HG03575 (cell line): ENCODE results near the gene TEDC1.

Experiments
- ATAC-seq: cut with Tn5 transposase; IDR thresholded peaks from one replicate; pipeline ENCODE4 v1.9.1; 2021; ENCODE audit not compliant: unreplicated experiment, insufficient number of reproducible peaks, low FRiP score; ENCODE audit errors: extremely low read depth

TEDC1 gene

DNA sequence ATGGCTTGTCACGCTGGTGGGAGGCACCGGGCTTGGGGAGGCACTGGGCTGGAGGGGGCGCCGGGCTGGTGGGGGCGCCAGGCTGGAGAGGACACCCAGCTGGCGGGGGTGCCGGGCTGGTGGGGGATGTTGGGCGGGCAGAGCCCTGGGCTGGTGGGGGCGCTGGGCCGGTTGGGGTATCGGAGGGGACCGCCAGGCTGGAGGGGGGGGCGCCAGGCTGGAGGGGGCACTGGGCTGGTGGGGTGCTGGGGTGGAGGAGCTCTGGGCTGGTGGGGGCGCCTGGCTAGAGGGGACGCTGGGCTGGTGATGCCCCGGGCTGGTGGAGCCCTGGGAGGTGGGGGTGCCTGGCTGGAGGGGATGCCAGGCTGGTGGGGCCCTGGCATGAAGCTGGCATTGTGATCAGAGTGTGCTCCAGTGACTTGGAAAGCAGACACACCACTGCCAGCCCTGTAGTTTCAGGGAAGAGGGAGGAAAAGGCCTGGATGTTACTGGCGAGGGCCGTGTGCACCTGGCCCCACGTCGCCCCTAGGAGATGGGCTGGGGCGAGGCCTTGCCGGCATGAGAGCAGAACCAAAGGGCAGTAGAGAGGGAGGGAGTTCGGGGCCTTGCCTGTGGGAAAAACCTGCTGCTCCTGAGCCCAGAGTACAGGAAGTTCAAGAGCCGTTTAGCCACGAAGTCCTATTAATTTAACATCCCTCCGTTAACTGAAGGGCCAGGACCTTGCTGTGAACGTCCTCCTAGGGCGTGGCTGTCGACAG is 13.1 kb downstream of the TEDC1 start:
- no peak for ATAC-seq

- ATAC-seq: no peak
These were observed 14.1 kb downstream of the TEDC1 start for GRCh38 chr14:105505101-105505500.

DNA sequence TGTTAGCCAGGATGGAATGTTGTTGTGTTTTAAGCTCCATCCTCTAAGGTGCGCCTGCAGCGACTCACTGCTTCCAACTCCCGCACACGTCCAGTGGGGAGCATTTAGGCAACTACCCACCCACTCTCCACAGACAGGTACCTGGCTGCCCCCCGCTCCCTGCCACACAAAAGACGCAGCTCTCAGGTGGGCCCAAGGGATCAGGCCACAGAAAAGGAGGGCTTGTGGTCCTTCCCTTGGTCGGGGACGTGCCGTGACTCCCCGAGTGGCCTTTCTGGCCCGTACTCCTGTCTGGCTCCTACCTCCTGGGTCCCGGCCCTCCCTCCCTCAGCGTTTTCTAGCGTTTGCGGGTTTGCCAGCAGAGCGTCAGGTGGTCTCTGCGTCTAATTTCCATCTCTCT is 16.2 kb downstream of the TEDC1 start:
- ATAC-seq: no peak

DNA sequence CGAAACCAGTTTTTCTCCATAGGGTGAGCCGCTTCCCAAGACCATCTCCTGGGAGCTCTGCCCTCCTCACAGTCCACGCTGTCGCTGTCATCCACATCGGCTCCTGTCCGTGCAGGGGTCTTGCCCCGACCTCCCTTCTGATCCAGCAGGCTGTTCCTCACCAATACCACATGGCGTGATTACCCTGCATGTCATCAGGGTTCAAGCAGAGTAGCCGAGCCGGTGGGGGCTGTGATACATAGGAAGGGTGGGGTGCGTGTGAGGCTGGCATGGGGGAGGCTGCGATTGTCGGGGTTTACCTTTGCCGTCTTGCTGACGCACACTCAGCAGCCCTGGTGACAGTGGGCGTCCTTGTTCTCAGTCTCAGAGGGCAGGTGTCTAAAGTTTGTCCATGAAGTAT is 17.0 kb downstream of the TEDC1 start:
- no peak for ATAC-seq

- no peak for ATAC-seq
These were observed 17.6 kb downstream of the TEDC1 start for GRCh38 chr14:105508601-105509000.

DNA sequence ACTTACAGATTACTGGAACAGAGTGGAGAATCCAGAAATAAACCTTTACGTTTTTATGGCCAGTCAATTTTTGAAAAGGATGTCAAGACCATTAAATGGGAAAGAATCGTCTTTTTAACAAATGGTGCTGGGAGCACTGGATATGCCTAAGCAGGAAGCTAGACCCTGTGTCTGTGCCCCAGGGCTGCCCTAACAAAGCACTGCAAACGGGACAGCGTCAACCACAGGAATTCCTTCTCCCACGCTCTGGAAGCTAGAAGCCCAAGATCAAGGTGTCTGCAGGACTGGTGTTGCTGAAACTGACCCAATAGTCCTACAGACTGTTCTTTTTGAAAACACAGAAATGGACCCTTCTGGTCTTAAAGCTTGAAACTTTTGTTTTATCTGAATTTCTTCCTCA is 26.1 kb downstream of the TEDC1 start:
- ATAC-seq: no peak

DNA sequence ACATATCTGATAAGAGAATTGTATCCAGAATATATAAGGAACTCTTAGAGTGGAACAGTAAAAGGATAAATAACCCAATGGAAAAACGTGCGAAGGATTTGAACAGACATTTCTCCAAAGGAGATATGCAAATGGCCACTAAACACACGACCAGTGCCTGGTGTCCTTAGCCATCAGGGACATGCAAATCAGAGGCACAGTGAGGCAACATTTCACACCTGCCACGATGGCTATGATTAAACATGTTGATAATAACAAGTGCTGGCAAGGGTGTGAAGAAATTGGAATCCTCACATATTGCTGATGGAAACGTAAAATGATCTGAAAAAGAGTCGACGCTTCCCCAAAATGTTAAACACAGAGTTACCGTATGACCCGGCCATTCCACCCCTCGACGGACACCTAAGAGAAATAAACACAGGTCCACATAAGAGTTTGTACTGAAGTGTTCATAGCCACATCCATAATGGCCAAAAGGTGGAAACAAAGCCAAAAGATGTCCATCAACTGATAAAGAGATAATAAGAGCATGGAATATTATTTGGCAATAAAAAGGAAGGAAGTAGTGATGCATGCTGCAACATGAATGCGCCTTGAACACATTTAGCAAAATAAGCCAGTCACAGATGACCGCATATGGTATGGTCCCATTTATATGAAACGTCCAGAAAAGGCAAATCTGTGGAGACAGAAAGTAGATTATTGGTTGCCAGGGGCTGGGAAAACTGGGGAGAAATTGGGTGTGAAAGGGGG is 29.1 kb downstream of the TEDC1 start:
- ATAC-seq: no peak

- no peak for ATAC-seq
These were observed 34.3 kb downstream of the TEDC1 start for GRCh38 chr14:105525326-105525725.

- no peak for ATAC-seq
These were observed 35.1 kb downstream of the TEDC1 start, which contains the start of gene TMEM121 for GRCh38 chr14:105525861-105526775. Gene TMEM121, plus strand, starts transcription at chr14:105526583. Its CDS starts 2,252 bp downstream, at chr14:105528835.

DNA sequence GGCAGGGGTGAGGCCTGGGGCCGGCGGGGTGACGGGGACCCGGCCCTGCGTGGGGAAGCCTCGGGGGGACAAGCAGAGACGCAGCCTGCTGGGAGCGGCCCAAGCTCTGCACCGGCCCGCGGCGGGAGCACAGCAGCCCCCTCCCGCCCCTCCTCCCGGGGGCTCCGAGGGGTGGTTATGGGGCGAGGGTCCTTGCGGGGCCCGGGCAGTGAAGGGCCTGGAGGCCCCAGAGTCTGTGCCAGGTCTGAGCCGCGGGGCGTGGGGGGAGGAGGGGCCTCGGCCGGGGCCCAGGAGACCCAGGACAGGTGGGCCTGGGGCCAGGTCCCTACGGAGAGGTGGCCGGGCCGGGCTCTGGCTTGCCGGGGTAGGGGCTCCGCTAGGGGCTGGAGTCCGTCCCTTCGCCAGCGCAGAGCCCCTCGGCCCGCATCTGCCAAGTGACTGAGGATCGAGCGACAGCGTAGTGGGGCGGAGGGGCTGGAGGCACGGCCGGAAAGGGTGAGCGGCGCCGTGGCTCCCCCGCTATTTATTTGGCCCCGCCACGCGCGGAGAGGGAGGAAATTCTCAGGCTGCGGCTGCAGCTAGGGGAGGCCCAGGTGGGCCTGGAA is 35.8 kb downstream of the TEDC1 start:
- ATAC-seq: no peak

GRCh38 chr14:105527381-105527825 is 36.4 kb downstream of the TEDC1 start:
- no peak for ATAC-seq

DNA sequence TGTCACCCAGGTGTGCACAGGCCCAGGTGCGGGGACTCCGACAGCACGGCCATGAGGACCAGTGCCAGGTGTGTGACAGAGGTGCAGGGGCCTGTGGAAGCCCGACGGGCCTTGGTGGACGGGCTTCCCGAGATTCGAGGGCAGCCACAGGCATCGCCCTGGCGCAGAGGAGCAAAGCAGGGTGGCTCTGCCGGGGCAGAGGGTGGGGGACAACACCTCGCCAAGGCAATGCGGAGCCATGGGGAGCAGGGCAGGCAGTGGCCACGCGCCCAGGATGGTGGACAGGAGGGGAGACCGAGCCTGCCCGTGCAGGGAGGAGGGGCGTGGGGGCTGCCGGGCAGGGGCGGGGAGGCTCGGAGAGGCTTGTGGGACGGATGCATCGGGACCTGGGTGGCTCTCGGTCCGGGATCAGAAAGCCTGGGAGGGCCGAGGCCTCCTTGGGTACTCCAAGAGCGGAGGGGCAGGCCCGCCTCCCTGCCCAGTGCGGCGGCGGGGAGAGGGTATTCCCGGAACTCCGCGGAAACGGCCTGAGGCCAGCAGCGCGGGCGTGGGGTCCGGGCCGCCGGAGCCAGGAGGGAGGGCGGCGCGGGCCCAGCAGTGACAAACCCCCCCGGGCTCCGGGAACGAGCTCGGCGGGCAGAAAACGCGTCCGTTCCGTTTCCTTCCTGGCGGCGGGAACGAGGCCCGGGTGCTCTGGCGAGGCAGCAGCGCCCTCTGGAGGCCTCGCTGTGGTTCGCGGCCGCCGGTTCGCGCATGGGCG is 37.0 kb downstream of the TEDC1 start:
- no peak for ATAC-seq

DNA sequence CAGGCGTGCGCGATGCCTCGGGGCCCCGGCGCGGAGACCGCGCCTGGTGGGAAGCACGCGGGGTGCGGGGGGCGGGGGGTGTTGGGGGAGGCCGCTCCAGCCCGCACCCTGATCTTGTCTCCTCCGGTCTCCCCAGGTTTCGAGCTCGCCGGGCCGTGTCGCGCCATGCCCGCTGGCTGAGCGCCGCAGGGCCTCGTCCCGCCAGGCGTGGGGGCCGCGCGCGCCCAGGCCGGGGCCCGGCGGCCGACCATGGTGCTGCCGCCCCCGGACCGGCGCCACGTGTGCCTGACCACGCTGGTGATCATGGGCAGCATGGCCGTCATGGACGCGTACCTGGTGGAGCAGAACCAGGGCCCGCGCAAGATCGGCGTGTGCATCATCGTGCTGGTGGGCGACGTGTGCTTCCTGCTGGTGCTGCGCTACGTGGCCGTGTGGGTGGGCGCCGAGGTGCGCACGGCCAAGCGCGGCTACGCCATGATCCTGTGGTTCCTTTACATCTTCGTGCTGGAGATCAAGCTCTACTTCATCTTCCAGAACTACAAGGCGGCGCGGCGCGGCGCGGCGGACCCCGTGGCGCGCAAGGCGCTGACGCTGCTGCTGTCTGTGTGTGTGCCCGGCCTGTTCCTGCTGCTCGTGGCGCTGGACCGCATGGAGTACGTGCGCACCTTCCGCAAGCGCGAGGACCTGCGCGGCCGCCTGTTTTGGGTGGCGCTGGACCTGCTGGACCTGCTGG is 37.7 kb downstream of the TEDC1 start:
- ATAC-seq: no peak

DNA sequence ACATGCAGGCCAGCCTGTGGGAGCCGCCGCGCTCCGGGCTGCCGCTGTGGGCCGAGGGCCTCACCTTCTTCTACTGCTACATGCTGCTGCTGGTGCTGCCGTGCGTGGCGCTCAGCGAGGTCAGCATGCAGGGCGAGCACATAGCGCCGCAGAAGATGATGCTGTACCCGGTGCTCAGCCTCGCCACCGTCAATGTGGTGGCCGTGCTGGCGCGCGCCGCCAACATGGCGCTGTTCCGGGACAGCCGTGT is 38.2 kb downstream of the TEDC1 start:
- ATAC-seq: no peak

DNA sequence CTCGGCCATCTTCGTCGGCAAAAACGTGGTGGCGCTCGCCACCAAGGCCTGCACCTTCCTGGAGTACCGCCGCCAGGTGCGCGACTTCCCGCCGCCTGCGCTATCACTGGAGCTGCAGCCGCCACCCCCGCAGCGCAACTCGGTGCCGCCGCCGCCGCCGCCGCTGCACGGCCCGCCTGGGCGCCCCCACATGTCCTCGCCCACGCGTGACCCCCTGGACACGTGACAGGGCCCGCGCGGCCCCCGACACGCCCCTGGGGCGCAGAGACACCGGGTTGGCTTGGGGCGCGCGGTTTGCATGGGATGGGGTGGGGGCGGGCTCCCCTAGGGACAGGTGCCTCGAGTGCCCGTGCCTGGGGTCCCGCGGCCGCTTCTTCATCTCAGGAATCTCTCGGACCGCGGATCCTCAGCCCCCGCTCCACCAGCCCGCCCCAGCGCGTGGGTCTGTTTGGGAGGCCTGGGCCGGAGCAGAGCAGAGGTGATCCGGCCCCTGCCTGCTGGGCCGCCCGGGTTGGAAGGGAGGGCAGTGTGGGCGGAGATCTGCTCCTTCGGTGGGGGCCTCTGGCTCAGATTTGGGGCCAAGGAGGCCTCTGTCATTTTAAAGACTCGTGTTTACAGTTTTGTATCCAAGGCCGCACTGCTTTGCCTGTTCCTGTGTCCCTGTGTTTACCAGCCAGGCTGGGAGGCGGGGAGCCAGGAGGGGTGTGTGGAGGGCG is 38.7 kb downstream of the TEDC1 start:
- ATAC-seq: no peak

- ATAC-seq: no peak
These were observed 39.4 kb downstream of the TEDC1 start for GRCh38 chr14:105530285-105531087.
